ENCODE data around the gene PMPCA. TPM values are rescaled to one million over a fixed set of nuclear protein-coding genes. Genes with fewer than 3 reads are reported as not detected.

PMPCA gene
- polyA plus RNA-seq, 1 donor (not counting 4 experiments of a cell fraction or from before 2014, with no cell fraction given), result 85.9 TPM

DNA sequence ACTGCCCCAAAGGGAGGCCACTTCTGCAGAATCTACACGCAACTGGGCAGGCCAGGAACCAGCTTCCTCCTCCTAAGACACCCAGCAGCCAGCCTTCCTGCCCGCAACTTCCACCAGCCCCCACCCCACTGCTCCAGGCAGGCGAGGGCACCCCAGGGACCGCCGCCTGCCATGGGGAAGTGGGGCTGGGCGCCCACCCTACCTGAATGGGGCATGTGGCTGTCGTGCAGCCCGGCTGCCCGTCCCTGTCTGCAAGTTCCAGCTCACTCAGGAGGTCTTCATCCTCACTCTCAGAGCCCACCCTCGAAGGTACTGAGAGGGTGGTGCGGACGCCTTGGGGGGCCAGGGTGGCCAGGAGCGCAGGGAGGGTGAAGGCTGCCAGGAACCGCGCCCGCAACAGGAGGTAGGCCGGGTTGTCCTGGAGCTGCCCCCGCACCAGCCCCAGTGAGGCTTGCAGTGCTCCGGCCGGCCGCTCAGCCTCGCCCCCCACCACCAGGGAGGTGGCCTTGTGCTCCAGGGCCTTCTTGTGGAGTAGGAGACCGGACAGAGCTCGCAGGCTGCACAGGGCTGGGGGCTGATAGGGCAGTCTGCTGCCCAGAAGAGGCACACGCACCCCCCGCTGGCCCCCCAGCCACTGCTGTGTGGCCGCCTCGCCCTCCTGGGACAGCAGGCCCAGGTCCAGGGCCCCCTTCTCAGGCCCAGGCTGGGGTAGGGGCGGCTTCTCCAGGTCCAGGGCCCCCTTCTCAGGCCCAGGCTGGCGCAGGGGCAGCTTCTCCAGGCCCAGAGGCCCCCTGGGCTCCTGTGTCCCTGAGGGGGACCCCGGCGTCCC lies 32.9 kb upstream of the PMPCA start:
- dilution Hi-C loops (cut with MboI; ENCODE audit: extremely low pct_ligation_motif_present, low sequenced_read_pairs), result no loop called here

DNA sequence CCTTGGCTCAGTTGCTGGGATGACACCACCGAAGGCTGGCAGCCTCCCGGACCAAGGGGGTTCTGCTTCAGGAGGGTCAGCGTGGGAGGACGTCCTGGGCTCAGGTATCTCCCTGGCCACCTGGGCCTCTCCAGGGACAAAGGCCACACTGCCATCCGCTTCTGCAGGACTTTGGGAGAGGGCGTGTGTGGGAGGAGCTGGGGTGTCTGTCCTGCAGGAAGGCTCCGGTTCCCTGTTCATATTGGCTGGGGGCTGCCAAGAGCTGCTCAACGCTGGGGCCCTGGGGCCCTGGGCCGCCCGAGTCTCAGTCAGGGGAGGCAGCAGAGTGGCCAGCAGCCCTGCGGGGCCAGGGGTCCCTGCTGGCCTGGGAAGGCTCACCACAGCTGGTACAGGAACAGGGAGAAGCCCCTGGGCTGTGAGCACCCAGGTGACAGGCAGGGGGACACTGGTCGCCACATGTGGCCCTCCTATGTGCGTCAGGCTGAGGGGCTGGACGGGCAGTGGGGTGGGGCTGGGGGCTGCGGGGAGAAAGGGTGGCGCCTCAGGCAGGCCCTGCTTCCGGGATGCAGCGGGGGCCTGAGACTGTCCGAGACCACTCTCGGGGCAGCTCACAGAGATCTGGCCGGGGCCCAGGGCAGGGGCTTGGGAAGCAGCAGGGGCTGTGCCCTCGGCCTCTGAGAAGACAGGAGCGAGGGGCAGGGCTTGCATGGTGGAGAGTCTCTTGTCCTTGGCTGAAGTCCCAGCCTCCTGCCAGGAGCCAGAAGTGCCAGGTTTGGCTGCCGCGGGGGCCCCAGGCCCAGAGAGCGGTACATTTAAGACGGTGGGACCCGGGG lies 32.1 kb upstream of the PMPCA start:
- H3K4me1 ChIP-seq (ENCODE audit: control insufficient read depth, extremely low read depth, insufficient read depth, low read length), result no peaks in the 10 kb centered on the region
- no peak overlapping the region for H3K27ac ChIP-seq (ENCODE audit: control insufficient read depth, insufficient read depth, low read length)
- H3K9me1 ChIP-seq (ENCODE audit: control insufficient read depth, extremely low read depth, insufficient read depth, low read length), result no peaks in the 10 kb centered on the region
- peaks cover 19 to 38% of the 10 kb centered on the region in 2 experiments for H3K36me3 ChIP-seq (ENCODE audit: control insufficient read depth in 2 of 2, extremely low read depth in 1 of 2, insufficient read depth in 2 of 2, low read length in 2 of 2)
- no peak overlapping the region for H2AFZ ChIP-seq (ENCODE audit: control insufficient read depth, low read length)
- TF ChIP-seq EZH2 (IDR thresholded peaks at IDR 0.05; ENCODE audit: low read length), result no peak
- no peak for TF ChIP-seq CTCF (optimal IDR thresholded peaks at IDR 0.05 in 1 of 3, IDR thresholded peaks at IDR 0.05 in 1 of 3, conservative IDR thresholded peaks at IDR 0.05 in 1 of 3; ENCODE audit: extremely low read depth in 1 of 3, insufficient read depth in 2 of 3, low read length in 3 of 3)
- dilution Hi-C loops (cut with MboI; ENCODE audit: extremely low pct_ligation_motif_present, low sequenced_read_pairs), result no loop called here
- H4K20me1 ChIP-seq (ENCODE audit: control insufficient read depth, extremely low read depth, insufficient read depth, low read length), result peaks cover 2% of the 10 kb centered on the region
- FAIRE-seq, result no peak
- no peaks in the 10 kb centered on the region for H3K27me3 ChIP-seq (ENCODE audit: control insufficient read depth, extremely low read depth, insufficient read depth, low read length)
- H3K4me3 ChIP-seq (ENCODE audit: control insufficient read depth in 2 of 3, extremely low read depth in 1 of 3, insufficient read depth in 2 of 3, low read depth in 1 of 3, low read length in 3 of 3), result no peak overlapping the region
- H3K4me2 ChIP-seq (ENCODE audit: control insufficient read depth, extremely low read depth, insufficient read depth, low read depth, low read length), result no peak overlapping the region
- H3K9ac ChIP-seq (ENCODE audit: control insufficient read depth, extremely low read depth, insufficient read depth, low read length), result no peak overlapping the region
- no peak for DNase-seq (ENCODE audit: low read depth, low spot score)
- no peaks in the 10 kb centered on the region for H3K9me3 ChIP-seq (ENCODE audit: control insufficient read depth, low read depth, low read length)
- H3K79me2 ChIP-seq (ENCODE audit: control insufficient read depth, insufficient read depth, low read length), result no peaks in the 10 kb centered on the region

More for the DNA sequence above, 32.9 kb upstream of the PMPCA start:
- Histone ChIP-seq H3K27me3 (ENCODE audit: control insufficient read depth, extremely low read depth, insufficient read depth, low read length) (no peaks in the 10 kb centered on the region), H3K79me2 (ENCODE audit: control insufficient read depth, insufficient read depth, low read length) (no peaks in the 10 kb centered on the region), H4K20me1 (ENCODE audit: control insufficient read depth, extremely low read depth, insufficient read depth, low read length) (peaks cover 2% of the 10 kb centered on the region), H3K27ac (ENCODE audit: control insufficient read depth, insufficient read depth, low read length) (no peak overlapping the region), H3K9ac (ENCODE audit: control insufficient read depth, extremely low read depth, insufficient read depth, low read length) (no peak overlapping the region), H3K4me1 (ENCODE audit: control insufficient read depth, extremely low read depth, insufficient read depth, low read length) (peaks cover 5% of the 10 kb centered on the region), H3K9me3 (ENCODE audit: control insufficient read depth, low read depth, low read length) (no peaks in the 10 kb centered on the region), H3K9me1 (ENCODE audit: control insufficient read depth, extremely low read depth, insufficient read depth, low read length) (no peaks in the 10 kb centered on the region), H3K4me2 (ENCODE audit: control insufficient read depth, extremely low read depth, insufficient read depth, low read depth, low read length) (no peak overlapping the region), H3K4me3 (ENCODE audit: control insufficient read depth in 2 of 3, extremely low read depth in 1 of 3, insufficient read depth in 2 of 3, low read depth in 1 of 3, low read length in 3 of 3) (no peak overlapping the region), H2AFZ (ENCODE audit: control insufficient read depth, low read length) (no peak overlapping the region), H3K36me3 (ENCODE audit: control insufficient read depth in 2 of 2, extremely low read depth in 1 of 2, insufficient read depth in 2 of 2, low read length in 2 of 2) (peaks cover 12 to 32% of the 10 kb centered on the region in 2 experiments)
- no peak for DNase-seq (ENCODE audit: low read depth, low spot score)
- TF ChIP-seq EZH2 (IDR thresholded peaks at IDR 0.05; ENCODE audit: low read length), result no peak
- TF ChIP-seq CTCF (optimal IDR thresholded peaks at IDR 0.05 in 1 of 3, IDR thresholded peaks at IDR 0.05 in 1 of 3, conservative IDR thresholded peaks at IDR 0.05 in 1 of 3; ENCODE audit: extremely low read depth in 1 of 3, insufficient read depth in 2 of 3, low read length in 3 of 3), result no peak
- FAIRE-seq, result no peak

Measured in keratinocyte (primary cell).